Mesothelial cell of epicardium (in vitro differentiated cells): ENCODE results near the gene OPA3. TPM values are rescaled to one million over a fixed set of nuclear protein-coding genes. Genes with fewer than 3 reads are reported as not detected.

Experiments used
- DNase-seq, 2 experiments: peaks; one replicate each; pipeline ENCODE4 v3.0.0; 2021; ENCODE audit warnings: low spot score in 2 of 2; ENCODE audit not compliant: unreplicated experiment in 2 of 2
- H3K27ac Mint-ChIP-seq: 2 replicates; pipeline ENCODE4 v1.8.0; 2021; ENCODE audit warnings: mixed read lengths
- H3K27me3 Mint-ChIP-seq: 2 replicates; pipeline ENCODE4 v1.8.0; 2021; ENCODE audit warnings: low read depth, mixed read lengths
- H3K36me3 Mint-ChIP-seq: 2 replicates; pipeline ENCODE4 v1.8.0; 2021; ENCODE audit warnings: mixed read lengths
- H3K4me1 Mint-ChIP-seq: 2 replicates; pipeline ENCODE4 v1.8.0; 2021; ENCODE audit warnings: mixed read lengths
- H3K4me3 Mint-ChIP-seq: 2 replicates; pipeline ENCODE4 v1.8.0; 2021; ENCODE audit warnings: mild to moderate bottlenecking, moderate library complexity, mixed read lengths
- H3K9me3 Mint-ChIP-seq: 2 replicates; pipeline ENCODE4 v1.8.0; 2021; ENCODE audit warnings: mixed read lengths
- total RNA-seq: library from RNA; stranded (reverse); gene quantifications from 3 replicates; pipeline ENCODE4 v1.2.1, GENCODE V29; 2021
- TF ChIP-seq, protein P1 (sequence below): fragments of 200-600 bp; sonication (generic); IDR thresholded peaks from one replicate; pipeline ENCODE4 v1.5.0; 2021; ENCODE audit warnings: antibody characterized with exemption; ENCODE audit not compliant: unreplicated experiment

Gene OPA3
- total RNA-seq, 1 donor from 2014 or later: 11.6 TPM

DNA sequence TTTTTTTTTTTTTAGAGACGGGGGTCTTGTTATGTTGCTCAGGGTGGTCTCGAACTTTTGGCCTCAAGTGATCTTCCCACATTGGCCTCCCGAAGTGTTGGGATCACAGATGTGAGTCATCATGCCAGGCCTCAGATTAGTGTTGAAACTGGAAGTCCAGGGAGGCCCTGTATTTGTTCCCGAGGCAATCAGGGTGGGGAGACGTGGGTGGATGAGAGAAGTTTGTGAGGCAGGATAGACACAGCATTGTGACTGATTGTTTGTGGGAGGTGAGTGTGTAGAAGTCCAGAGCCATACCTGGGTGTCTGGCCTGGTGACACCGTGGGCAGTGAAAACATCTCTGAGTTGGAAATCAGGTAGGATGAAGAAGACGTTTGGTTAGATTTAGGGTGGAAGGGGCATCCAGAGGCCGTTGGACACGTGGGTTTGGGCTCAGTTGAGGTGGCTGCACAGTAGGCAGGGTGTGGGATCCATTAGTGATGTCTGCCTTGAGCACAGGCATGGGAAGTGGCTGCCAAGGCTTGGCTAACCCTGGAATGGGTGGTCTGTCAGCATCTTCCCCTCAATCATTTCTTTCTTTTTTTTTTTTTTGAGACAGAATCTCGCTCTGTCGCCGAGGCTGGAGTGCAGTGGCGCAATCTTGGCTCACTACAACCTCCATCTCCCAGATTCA lies 100.2 kb downstream of the OPA3 start:
- Mint-ChIP-seq H3K4me3 (no peak overlapping the region), H3K9me3 (no peaks in the 10 kb centered on the region), H3K27ac (no peak overlapping the region), H3K36me3 (no peaks in the 10 kb centered on the region), H3K27me3 (no peaks in the 10 kb centered on the region), H3K4me1 (no peaks in the 10 kb centered on the region)
- no peak for DNase-seq
- TF ChIP-seq, protein P1, sequence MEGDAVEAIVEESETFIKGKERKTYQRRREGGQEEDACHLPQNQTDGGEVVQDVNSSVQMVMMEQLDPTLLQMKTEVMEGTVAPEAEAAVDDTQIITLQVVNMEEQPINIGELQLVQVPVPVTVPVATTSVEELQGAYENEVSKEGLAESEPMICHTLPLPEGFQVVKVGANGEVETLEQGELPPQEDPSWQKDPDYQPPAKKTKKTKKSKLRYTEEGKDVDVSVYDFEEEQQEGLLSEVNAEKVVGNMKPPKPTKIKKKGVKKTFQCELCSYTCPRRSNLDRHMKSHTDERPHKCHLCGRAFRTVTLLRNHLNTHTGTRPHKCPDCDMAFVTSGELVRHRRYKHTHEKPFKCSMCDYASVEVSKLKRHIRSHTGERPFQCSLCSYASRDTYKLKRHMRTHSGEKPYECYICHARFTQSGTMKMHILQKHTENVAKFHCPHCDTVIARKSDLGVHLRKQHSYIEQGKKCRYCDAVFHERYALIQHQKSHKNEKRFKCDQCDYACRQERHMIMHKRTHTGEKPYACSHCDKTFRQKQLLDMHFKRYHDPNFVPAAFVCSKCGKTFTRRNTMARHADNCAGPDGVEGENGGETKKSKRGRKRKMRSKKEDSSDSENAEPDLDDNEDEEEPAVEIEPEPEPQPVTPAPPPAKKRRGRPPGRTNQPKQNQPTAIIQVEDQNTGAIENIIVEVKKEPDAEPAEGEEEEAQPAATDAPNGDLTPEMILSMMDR: no peak

DNA sequence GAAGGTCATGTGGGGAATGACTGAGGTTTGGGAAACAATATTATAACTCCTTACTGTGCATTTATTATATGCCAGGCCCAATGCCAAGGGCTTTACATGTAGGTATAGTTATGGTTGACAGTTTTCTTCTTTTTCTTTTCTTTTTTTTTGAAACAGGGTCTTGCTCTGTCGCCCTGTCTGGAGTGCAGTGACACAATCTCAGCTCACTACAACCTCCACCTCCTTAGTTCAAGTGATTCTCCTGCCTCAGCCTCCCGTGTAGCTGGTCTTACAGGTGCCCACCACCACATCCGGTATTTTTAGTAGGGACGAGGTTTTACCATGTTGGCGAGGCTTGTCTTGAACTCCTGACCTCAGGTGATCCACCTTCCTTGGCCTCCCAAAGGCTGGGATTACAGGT lies 101.6 kb downstream of the OPA3 start:
- no peak overlapping the region for H3K27ac Mint-ChIP-seq
- TF ChIP-seq, protein P1: no peak
- H3K36me3 Mint-ChIP-seq: no peaks in the 10 kb centered on the region

DNA sequence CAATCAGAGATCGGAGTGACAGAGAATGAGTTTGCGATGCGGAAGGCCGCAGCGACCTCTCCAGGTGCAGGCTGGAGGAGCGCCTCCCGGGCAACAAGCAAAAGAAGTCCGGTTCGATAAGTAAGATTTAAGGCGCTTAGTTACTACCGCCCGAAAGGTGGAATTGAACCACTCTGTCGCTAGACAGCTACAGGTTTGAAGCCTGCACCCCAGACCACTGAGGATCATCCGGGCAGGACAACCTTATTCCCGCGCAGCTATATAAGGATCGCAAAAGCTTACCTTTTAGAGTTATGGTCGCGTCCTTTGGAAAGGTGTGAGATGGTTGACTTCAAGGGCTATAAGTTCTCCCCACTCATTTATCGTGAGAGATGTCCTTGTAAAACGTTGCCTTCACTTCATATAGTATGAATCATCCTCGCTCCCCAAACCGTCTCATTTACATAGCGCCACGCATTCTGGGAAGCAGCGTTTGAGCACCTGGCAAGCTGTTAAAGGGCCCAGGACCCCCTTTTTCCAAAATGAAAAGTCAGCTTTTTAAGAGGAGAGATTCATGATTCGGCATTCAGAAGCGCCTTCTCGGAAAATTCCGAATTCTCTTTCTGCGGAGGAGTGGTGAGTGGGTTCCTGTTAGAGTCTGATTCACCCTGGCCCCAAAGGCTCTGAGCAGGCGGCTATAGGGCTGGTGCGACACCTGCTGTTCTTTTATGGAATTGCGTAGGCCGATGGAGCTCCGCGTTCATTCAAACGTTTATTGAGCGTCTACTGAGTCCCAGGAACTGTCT lies 106.0 kb downstream of the OPA3 start:
- peak; percentile 70 to 92 for DNase-seq
- no peaks in the 10 kb centered on the region for H3K9me3 Mint-ChIP-seq
- H3K4me3 Mint-ChIP-seq: peak overlapping the region; percentile 88
- peaks cover 16% of the 10 kb centered on the region for H3K27me3 Mint-ChIP-seq
- H3K27ac Mint-ChIP-seq: peak overlapping the region; percentile 99
- peaks cover 9% of the 10 kb centered on the region for H3K4me1 Mint-ChIP-seq
- H3K36me3 Mint-ChIP-seq: no peaks in the 10 kb centered on the region
- TF ChIP-seq, protein P1: peak; percentile 90

More for the DNA sequence above, 101.6 kb downstream of the OPA3 start:
- DNase-seq: no peak
- Mint-ChIP-seq H3K4me3 (no peak overlapping the region), H3K9me3 (no peaks in the 10 kb centered on the region), H3K4me1 (peaks cover 3% of the 10 kb centered on the region), H3K27me3 (no peaks in the 10 kb centered on the region)

- DNase-seq: no peak
- Mint-ChIP-seq H3K27ac (peak overlapping the region; percentile 99), H3K27me3 (peaks cover 20% of the 10 kb centered on the region), H3K9me3 (no peaks in the 10 kb centered on the region), H3K36me3 (no peaks in the 10 kb centered on the region), H3K4me1 (peaks cover 9% of the 10 kb centered on the region), H3K4me3 (peak overlapping the region; percentile 88)
- TF ChIP-seq, protein P1: no peak
Measured at GRCh38 chr19:45477713-45478453, 106.7 kb downstream of the OPA3 start.

Other genes starting within 250 kb of the OPA3 start
- gene KLC3, start 244.1 kb downstream of the OPA3 start, total RNA-seq: 6.4 to 8.0 TPM (median 6.9 TPM) in 3 replicates
- gene ERCC2, start 214.2 kb downstream of the OPA3 start, total RNA-seq: 62.7 to 64.4 TPM (median 64.1 TPM) in 3 replicates
- 58.0 to 64.0 TPM (median 58.7 TPM) in 3 replicates for gene PPP1R13L, start 179.7 kb downstream of the OPA3 start, total RNA-seq
- gene POLR1G, start 178.2 kb downstream of the OPA3 start, total RNA-seq: 6.7 to 7.5 TPM (median 6.7 TPM) in 3 replicates
- 92.8 to 100 TPM (median 96.4 TPM) in 3 replicates for gene ERCC1, start 160.9 kb downstream of the OPA3 start, total RNA-seq
- 272 to 287 TPM (median 278 TPM) in 3 replicates for gene FOSB, start 116.8 kb downstream of the OPA3 start, total RNA-seq
- 15.2 to 18.1 TPM (median 16.7 TPM) in 3 replicates for gene RTN2, start 87.8 kb downstream of the OPA3 start, total RNA-seq
- 0.38 to 0.60 TPM (median 0.59 TPM) in 3 replicates for gene PPM1N, start 86.4 kb downstream of the OPA3 start, total RNA-seq
- 49.3 to 54.8 TPM (median 53.8 TPM) in 3 replicates for gene VASP, start 77.3 kb downstream of the OPA3 start, total RNA-seq
- 0.09 TPM in 1 of 3 replicates, not detected in the others for gene GPR4, start 17.4 kb upstream of the OPA3 start, total RNA-seq
- gene EML2, start 54.6 kb upstream of the OPA3 start, total RNA-seq: 33.8 to 36.9 TPM (median 34.2 TPM) in 3 replicates
- gene GIPR, start 83.4 kb upstream of the OPA3 start, total RNA-seq: 3.6 to 5.1 TPM (median 4.1 TPM) in 3 replicates
- gene SNRPD2, start 107.2 kb upstream of the OPA3 start, total RNA-seq: 440 to 462 TPM (median 461 TPM) in 3 replicates
- 8.0 to 10.6 TPM (median 9.1 TPM) in 3 replicates for gene QPCTL, start 107.9 kb upstream of the OPA3 start, total RNA-seq
- 30.6 to 37.3 TPM (median 36.6 TPM) in 3 replicates for gene FBXO46, start 146.1 kb upstream of the OPA3 start, total RNA-seq
- not detected in 3 replicates for gene MEIOSIN, start 148.6 kb upstream of the OPA3 start, total RNA-seq
- gene SIX5, start 184.4 kb upstream of the OPA3 start, total RNA-seq: 44.3 to 50.3 TPM (median 47.3 TPM) in 3 replicates
- 126 to 130 TPM (median 127 TPM) in 3 replicates for gene DMPK, start 197.7 kb upstream of the OPA3 start, total RNA-seq
- 109 to 120 TPM (median 116 TPM) in 3 replicates for gene DMWD, start 208.0 kb upstream of the OPA3 start, total RNA-seq
- gene RSPH6A, start 230.5 kb upstream of the OPA3 start, total RNA-seq: 0.44 to 0.56 TPM (median 0.50 TPM) in 3 replicates